Sciatic nerve (tissue), 2 donors: Measurements from ENCODE around the gene MRPL41. TPM values are rescaled to one million over a fixed set of nuclear protein-coding genes. Genes with fewer than 3 reads are reported as not detected.

Experiments used
- ATAC-seq: fragments of 200-7000 bp; cut with Tn5 transposase; one replicate; pipeline ENCODE4 v1.9.1; 2020; ENCODE audit warnings: mild to moderate bottlenecking, moderate library complexity
- DNase-seq: peaks from one replicate; pipeline ENCODE4 v3.0.0-alpha.2; 2020; ENCODE audit warnings: low spot score
- intact Hi-C: fragments of 100-400 bp; cut with DNase I; formaldehyde crosslinking; loops from one replicate; pipeline ENCODE4 v1.14.2; 2022
- total RNA-seq: library from RNA; stranded (reverse); fragmentation: NEBNext Ultra II Directional; extraction: Animal tissue kit (Norgen Biotek cat#: 25700); gene quantifications from one replicate; pipeline ENCODE4 v1.2.1, GENCODE V29; 2021
- donor health status: DM: no; HTN: no; CAD: no.
- donor health status: DM: no; HTN: no; CAD: no.

The MRPL41 gene
- total RNA-seq, 1 donor from 2014 or later: 61.1 TPM

- ATAC-seq: no peak
- intact Hi-C loops: no loop called here
- DNase-seq: no peak
Observed at GRCh38 chr9:137598943-137599342, 47.3 kb downstream of the MRPL41 start.

Other genes with a start within 250 kb of the MRPL41 start
- gene NRARP, start 249.6 kb upstream of the MRPL41 start, total RNA-seq: 18.5 TPM
- 48.1 TPM for gene EXD3, start 128.7 kb upstream of the MRPL41 start, total RNA-seq
- 7.4 TPM for gene NOXA1, start 128.5 kb upstream of the MRPL41 start, total RNA-seq
- gene ENTPD8, start 110.5 kb upstream of the MRPL41 start, total RNA-seq: not detected
- 50.4 TPM for gene NSMF, start 92.5 kb upstream of the MRPL41 start, total RNA-seq
- 18.3 TPM for gene PNPLA7, start 1.5 kb upstream of the MRPL41 start, total RNA-seq
- 33.1 TPM for gene DPH7, start 27.0 kb downstream of the MRPL41 start, total RNA-seq
- gene ZMYND19, start 38.6 kb downstream of the MRPL41 start, total RNA-seq: 15.6 TPM
- 30.6 TPM for gene ARRDC1, start 53.8 kb downstream of the MRPL41 start, total RNA-seq
- 104 TPM for gene EHMT1, start 67.1 kb downstream of the MRPL41 start, total RNA-seq